Epithelial cell of proximal tubule (primary cell): ENCODE measurements around the gene TBL1X. TPM values are rescaled to one million over a fixed set of nuclear protein-coding genes. Genes with fewer than 3 reads are reported as not detected.
A peak's percentile ranks its signal among the peaks of the same experiment; 100 is the strongest.

Experiments
- DNase-seq: peaks from one replicate; pipeline ENCODE4 v3.0.0-alpha.2; 2011; ENCODE audit warnings: low read depth
- H3K4me3 ChIP-seq: 2 replicates; pipeline ENCODE4 v1.5.1; 2011; ENCODE audit warnings: low read depth, mild to moderate bottlenecking, low read length
- total RNA-seq: library from RNA; depleted of rRNA; stranded (reverse); fragments of >200 nt; gene quantifications from 2 replicates; pipeline ENCODE4 v1.2.3, GENCODE V29; 2015
- TF ChIP-seq, protein P1 (sequence below): conservative IDR thresholded peaks from 2 replicates; pipeline ENCODE4 v1.5.1; 2012; ENCODE audit warnings: low read depth, mild to moderate bottlenecking, low read length

The TBL1X gene
- total RNA-seq, 1 donor from 2014 or later, result 9.1 TPM

DNA sequence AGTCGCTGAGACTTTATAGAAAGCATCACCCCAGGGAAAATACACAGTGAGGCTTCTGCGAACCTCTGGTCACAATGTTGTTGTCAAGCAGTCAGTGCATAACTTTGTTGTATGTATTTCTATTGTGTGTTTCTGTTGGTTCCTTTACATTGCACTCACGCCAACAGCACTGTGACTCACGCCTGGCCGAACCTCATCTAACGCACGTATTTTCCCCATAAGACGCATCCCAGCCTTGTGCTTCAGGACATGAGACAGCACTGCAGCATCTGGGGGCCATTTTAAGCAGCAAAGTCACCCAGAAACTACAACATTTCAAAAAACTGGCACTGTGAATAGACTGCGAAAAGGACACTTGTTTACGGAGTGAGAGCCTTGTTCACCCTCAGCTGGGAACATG lies 30.6 kb downstream of the TBL1X start:
- TF ChIP-seq, protein P1, sequence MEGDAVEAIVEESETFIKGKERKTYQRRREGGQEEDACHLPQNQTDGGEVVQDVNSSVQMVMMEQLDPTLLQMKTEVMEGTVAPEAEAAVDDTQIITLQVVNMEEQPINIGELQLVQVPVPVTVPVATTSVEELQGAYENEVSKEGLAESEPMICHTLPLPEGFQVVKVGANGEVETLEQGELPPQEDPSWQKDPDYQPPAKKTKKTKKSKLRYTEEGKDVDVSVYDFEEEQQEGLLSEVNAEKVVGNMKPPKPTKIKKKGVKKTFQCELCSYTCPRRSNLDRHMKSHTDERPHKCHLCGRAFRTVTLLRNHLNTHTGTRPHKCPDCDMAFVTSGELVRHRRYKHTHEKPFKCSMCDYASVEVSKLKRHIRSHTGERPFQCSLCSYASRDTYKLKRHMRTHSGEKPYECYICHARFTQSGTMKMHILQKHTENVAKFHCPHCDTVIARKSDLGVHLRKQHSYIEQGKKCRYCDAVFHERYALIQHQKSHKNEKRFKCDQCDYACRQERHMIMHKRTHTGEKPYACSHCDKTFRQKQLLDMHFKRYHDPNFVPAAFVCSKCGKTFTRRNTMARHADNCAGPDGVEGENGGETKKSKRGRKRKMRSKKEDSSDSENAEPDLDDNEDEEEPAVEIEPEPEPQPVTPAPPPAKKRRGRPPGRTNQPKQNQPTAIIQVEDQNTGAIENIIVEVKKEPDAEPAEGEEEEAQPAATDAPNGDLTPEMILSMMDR, result no peak
- DNase-seq, result no peak
- no peak overlapping the region for H3K4me3 ChIP-seq

DNA sequence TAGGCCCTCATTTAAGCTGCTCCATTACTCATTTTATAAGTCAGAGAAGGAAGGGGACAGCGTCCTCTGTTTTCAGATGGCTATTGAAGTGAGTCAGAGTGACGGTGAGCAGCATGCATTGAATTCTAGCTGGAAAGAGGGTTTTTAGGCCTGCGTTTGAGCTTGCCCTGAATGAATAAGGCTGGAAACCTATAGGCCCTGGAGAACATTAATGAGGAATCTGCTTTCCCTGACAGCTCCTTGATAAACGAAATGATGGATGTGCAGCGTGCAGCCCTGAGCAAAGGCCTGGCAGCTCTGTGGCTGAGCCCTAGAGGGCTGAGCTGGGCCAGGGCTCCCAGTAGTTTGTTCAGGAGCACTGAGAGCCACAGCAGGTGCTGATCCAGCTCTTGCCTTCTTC lies 33.4 kb downstream of the TBL1X start:
- no peak for DNase-seq
- TF ChIP-seq, protein P1, result no peak
- no peak overlapping the region for H3K4me3 ChIP-seq

DNA sequence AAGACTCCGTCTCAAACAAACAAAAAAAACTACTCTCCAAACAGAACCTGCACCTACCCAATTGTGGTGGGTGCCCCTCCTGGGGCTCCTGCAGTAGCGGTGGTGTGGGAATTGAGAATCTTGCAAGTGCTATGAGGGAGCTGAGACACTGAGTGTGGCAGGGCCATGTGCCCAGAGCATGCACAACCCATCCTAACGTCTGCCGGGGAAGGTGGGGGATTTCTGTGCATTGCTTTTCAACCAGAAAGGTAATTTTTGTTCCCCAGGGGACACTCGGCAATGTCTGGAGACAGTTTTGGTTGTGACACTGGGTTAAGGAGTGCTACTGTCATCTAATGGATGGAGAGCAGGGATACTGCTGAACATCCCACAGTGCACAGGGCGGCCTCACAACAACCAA lies 35.7 kb downstream of the TBL1X start:
- no peak for DNase-seq
- TF ChIP-seq, protein P1, result no peak

DNA sequence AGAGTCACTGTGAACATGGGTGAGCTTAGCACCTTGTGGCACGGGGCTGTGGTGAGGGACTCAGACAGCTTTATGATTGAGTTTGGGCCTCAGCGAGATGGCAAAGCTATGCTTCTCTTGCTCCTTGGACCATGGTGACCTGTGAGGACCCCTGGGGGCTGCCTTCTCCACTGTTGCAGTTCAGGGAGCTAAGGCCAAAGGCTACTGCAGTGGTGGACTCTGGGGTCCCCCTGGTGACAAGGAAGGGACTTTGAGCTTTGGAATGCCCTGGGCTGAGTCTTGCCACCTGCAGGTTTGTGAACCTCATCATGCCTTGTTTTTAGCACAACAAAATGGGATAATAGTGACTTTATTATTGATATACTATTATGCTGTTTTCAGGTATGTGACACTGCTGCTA lies 36.5 kb downstream of the TBL1X start:
- DNase-seq, result no peak
- H3K4me3 ChIP-seq, result no peak overlapping the region
- TF ChIP-seq, protein P1, result no peak

More for the DNA sequence above, 35.7 kb downstream of the TBL1X start:
- H3K4me3 ChIP-seq, result no peak overlapping the region

DNA sequence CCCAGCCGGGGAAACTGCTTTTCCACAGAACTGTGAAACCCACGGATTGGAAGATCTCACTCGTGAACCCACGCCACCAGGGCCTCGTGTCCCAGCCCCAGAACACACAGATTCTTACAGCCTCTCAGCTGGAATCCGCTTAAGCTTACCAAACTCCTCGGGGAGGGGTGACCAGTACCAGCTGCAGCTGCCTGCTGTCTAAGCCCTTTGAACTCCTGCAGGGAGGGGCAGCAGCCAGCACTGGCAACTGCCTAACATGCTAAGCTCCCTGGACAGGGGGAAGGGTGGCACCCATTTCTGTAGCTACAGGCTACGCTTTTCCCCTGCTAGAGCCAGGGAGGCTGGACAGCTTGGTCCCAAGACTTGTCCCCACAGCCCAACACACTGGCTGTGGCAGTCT lies 38.4 kb downstream of the TBL1X start:
- no peak for DNase-seq
- H3K4me3 ChIP-seq, result no peak overlapping the region
- TF ChIP-seq, protein P1, result no peak

DNA sequence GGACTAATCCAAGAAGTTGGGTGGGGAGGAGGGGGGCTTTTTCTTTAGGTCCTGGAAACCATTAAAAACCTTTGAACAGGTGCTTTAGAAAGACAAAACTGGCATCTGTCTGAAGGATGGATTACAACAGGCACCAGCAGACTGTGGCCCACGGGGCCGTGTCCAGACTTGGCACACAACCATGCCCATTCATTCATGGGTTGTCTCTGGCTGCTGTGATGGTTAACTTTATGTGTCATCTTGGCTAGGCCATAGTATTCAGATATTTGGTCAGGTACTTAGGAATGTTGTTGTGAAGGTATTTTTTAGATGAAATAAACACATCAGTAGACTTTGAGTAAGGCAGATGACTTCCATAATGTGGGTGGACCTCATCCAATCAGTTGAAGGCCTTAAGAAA lies 45.5 kb downstream of the TBL1X start:
- TF ChIP-seq, protein P1, result no peak
- no peak overlapping the region for H3K4me3 ChIP-seq
- DNase-seq, result peak; percentile 23

DNA sequence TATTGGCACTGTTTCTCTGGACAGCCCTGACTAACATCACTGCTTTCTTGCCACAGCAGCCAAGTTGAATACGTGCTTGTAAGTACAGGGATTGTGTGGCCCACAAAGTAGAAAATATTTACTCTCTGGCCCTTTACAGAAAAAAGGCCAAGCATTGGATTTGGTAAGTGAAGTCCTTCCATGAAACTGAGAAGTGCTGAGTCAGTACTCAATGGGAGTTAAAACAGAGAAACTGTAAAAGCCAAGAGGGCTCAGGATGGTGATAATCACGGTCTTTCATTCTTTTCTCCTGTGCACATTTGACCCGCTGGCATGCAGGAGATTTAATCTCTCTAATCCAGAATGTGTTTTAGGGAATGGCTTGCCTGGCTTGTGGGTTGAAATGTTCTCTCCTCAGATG lies 46.1 kb downstream of the TBL1X start:
- TF ChIP-seq, protein P1, result no peak
- H3K4me3 ChIP-seq, result no peak overlapping the region
- no peak for DNase-seq
